ENCODE measurements around the gene DCAF5.
A peak's percentile ranks its signal among the peaks of the same experiment; 100 is the strongest.
"Not testable (repeated sequence)": the region's sequence is repeated elsewhere in the genome, so short reads cannot be mapped to it uniquely, and the experiment has no call there.

The DCAF5 gene

GRCh38 chr14:69068744-69069421 is 84.0 kb downstream of the DCAF5 start:
- DNase-seq (ENCODE audit: low spot score), result no peak

DNA sequence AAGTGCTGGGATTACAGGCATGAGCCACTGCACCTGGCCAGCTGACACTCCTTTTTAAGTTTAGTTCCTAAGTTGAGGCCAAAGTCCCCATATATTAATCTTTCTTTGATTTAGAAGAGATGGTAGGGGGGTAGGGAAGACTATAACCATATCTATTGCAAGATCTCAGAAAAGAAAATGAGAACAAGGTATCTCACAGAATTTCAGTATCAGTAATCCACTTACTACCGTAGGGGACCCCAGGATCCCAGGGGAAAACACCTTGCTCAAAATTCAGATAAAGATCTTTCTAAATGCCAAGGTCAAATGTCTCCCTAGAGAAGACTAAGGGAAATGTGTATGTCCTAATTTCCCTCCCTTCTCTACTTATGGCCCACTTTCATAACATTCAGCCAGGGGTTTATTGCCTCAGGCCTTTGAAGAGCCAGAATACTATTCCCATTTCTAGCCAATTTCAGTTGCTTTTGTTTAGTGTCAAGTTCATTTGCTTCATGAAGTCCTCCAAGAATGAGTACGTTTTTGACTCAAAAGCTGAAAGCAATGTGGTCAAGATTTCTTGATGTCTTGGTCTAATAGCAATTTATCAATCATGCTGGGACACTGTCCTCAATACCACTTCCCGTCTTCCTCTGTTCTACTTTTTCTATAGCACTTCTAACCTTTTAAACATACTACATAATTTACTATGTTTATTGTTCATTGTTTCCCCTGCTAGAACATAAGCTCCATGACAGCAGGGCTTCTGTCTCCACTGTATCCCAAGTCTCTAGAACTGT is 86.3 kb downstream of the DCAF5 start:
- DNase-seq (ENCODE audit: low spot score), result peak; percentile 62

DNA sequence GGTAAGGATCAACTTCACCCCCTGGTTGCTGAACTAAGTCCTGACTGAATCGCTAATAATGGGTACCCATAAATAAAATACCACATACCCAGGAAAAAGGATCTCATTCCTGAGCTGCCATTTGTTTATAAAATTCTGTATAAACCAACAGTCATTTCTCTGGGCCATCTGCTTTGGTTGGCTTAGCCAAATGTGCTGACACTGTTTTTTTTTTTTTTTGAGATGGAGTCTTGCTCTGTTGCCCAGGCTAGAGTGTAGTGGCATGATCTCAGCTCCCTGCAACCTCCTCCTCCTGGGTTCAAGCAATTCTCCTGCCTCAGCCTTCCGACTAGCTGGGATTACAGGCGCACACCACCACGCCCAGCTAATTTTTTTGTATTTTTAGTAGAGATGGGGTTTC is 87.0 kb downstream of the DCAF5 start:
- not testable (repeated sequence) for DNase-seq (ENCODE audit: low spot score)

DNA sequence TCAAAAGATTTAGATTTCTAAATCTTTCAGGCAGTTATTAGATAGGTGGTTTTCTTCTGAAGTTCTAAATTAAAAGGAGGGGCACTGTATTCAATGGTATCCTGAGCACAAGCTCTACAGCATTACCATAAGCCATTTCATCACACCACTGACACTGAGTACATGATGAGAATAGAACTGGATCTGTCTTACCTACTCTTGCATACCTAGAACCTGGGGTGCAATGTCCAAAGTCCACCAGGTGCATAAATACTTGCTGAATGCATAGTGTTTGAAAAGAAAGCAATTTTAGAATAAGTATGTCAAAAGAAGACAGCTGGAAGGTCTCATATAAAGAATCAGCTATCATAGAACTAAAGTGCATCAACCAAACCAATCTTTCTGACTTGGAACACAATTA is 88.3 kb downstream of the DCAF5 start:
- DNase-seq (ENCODE audit: low spot score), result no peak

GRCh38 chr14:69059658-69060623 is 93.0 kb downstream of the DCAF5 start:
- DNase-seq (ENCODE audit: low spot score), result no peak

- no peak for DNase-seq (ENCODE audit: low spot score)
Observed at GRCh38 chr14:69055999-69056788, 96.7 kb downstream of the DCAF5 start.

GRCh38 chr14:69055125-69055524 is 97.8 kb downstream of the DCAF5 start:
- DNase-seq (ENCODE audit: low spot score), result no peak

GRCh38 chr14:69054030-69054429 is 98.9 kb downstream of the DCAF5 start:
- no peak for DNase-seq (ENCODE audit: low spot score)

GRCh38 chr14:69052181-69052601 is 100.7 kb downstream of the DCAF5 start:
- no peak for DNase-seq (ENCODE audit: low spot score)

DNA sequence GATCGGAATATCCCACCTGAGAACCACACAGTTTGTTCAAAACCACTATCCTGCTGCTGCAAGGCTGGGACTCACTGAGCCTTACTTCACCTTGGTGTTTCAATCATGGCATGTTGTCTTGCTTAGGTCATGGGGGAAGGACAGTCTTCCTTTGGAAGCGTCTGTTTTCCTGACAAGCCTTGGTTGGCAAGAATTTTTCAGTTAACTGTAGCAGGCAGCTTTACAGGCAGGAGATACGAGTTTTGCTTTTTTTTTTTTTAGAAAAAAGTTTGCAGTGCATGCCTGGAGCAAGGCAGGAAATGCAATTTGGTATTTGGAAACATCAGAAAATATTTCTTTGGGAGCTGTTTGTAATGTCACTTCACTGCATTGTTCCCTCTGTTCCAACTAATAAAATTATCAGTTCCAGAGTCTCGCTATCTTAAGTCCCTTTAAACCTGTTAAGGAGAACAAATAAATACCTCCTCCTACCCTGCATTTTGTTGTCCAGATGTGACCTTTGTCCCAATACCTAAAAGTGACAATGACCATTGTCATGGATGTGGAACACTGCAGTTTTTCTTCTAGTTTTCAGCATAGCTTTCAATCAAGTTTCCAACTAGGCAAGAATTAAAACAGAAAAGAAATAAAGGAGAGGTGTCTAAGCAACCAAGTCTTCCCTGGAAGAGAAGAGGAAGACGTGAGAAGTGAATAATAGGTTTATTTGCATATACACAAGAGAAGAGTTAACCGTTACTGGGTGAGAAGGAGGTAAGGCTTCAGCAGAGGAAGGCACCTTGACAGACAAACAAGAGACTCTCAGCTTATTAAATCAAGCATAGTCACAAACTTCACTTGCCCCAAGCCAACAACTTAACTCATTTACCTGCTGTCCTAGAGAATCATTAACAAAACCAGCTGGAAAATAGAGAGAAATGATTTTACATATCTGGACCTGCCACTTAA is 102.4 kb downstream of the DCAF5 start:
- DNase-seq (ENCODE audit: low spot score), result no peak

- DNase-seq (ENCODE audit: low spot score), result no peak
Observed at GRCh38 chr14:69049675-69050074, 103.2 kb downstream of the DCAF5 start.

- DNase-seq (ENCODE audit: low spot score), result no peak
Observed at GRCh38 chr14:69048456-69048855, 104.5 kb downstream of the DCAF5 start.

- no peak for DNase-seq (ENCODE audit: low spot score)
Observed at GRCh38 chr14:69047255-69047654, 105.7 kb downstream of the DCAF5 start.

DNA sequence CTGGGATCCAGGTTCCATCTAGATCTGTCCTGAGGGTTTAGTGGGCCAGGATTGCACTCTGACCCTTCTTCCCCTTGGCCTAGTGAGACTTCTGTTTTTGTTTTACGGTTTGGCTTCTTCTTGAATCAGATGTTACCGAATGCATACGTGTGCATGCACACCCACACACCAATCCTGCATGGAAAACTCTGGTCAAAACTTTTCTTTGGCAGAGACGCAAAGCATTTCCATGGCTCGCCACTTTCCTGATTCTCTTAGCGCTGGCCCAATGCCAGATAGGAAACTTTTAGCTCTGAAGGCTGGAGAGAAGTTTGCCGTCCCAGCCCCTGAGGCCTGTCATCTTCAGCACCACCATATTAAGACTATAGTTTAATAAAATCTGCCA is 106.5 kb downstream of the DCAF5 start:
- DNase-seq (ENCODE audit: low spot score), result no peak

- DNase-seq (ENCODE audit: low spot score), result no peak
Observed at GRCh38 chr14:69045857-69046475, 107.0 kb downstream of the DCAF5 start.

DNA sequence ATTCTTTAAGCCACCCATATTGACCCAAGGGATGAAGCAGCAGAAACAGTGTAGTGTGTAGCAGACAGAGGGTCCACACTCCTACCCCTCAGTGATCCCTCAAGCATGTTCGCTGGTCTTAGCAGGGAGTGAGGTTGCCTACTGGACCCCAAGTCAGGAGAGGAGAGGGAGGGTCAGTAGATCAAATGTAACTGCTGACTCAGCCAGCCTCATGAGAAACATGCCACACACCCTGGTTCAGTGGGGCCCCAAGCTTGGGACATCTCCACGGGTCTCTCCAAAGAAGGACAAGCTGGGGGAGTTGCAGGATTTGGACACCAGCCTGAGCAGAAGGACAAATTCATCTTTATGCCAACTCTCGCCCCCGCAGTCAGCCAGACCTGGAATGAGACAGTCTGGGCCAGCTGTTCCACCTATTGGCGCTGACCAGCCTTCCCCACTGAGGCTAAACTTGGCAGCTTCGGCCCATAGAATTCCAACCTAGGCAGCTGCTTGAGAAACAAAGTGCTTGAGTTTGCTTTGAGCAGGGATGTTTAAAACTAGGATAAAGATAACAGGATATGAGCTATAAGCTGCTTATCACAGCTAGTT is 107.9 kb downstream of the DCAF5 start:
- no peak for DNase-seq (ENCODE audit: low spot score)

- no peak for DNase-seq (ENCODE audit: low spot score)
Observed at GRCh38 chr14:69044296-69044695, 108.6 kb downstream of the DCAF5 start.

DNA sequence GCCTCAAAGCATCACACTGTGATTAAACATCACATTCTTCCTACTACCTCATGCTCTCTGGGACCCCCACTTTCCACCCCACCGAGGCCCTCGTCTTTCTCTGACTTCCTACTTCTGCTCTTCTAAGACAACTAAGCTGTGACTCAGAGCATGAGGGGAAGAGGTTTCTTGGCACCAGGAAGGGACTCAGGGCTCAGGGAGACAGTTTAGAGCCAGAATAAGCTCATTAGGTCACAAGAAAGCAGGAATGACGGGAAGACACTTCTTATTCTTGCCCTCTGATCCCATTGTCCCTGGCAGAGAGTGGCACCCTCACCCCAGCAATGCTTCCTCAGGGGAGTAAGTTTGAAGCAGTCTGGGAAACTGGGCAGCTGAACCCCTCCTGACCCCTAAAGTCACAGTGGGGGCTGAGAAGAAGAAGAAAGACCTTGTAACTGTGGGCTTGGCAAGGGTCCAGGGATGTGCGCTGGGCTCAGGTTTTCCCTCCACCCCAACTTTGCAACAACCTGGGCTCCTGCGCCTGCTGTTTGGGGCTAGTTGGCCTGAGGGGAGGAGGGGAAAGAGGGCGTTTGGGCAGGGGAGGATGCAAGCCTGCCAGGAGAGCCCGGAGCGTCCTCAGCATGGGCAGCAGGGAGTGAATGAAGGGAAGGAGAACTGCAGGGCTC is 109.2 kb downstream of the DCAF5 start:
- DNase-seq (ENCODE audit: low spot score), result no peak

- no peak for DNase-seq (ENCODE audit: low spot score)
Observed at GRCh38 chr14:69042787-69043444, 110.0 kb downstream of the DCAF5 start.
